HepG2 (cell line): Measurements from ENCODE around the gene SMG7. TPM values are rescaled to one million over a fixed set of nuclear protein-coding genes. Genes with fewer than 3 reads are reported as not detected.

Experiments used
- ATAC-seq: fragments of 200-7000 bp; cut with Tn5 transposase; 3 replicates; pipeline ENCODE4 v1.9.1; 2020; ENCODE audit warnings: mild to moderate bottlenecking, moderate library complexity
- BruUV-seq: library from RNA; stranded (reverse); fragments of 400-500 nt; replicated peaks from 2 replicates; lab custom pipeline; 2021; lab: Mats Ljungman, UMichigan
- CTCF ChIA-PET: fragments of 300-600 bp; formaldehyde crosslinking; extraction: SDS; loops from one replicate; lab custom pipeline; 2021; ENCODE audit warnings: low total read pairs, inconsistent platforms, low intra/inter-chr PET ratio; lab: Yijun Ruan, JAX
- POLR2A ChIA-PET: fragments of 350-600 bp; sonication (Branson Sonifier 250); formaldehyde crosslinking; loops from one replicate; lab custom pipeline; 2020; ENCODE audit warnings: antibody characterized with exemption, inconsistent platforms; lab: Yijun Ruan, JAX
- DNase-seq: peaks from one replicate; pipeline ENCODE4 v3.0.0-alpha.2; 2015; ENCODE audit warnings: low spot score
- FAIRE-seq: peaks from 3 replicates; lab custom pipeline; 2011; peaks lifted over from hg19 to GRCh38; lab: Jason Lieb, UNC
- H2AFZ ChIP-seq: one replicate; pipeline ENCODE4 v1.6.1; 2011; ENCODE audit warnings: low read length, inconsistent platforms
- H3K27ac ChIP-seq: fragments of 300-600 bp; 3 replicates; pipeline ENCODE4 v1.8.0; 2011; ENCODE audit warnings: mixed run types, mild to moderate bottlenecking, mixed read lengths, low read length, inconsistent platforms; ENCODE audit not compliant: insufficient read depth; ENCODE audit errors: extremely low read length
- H3K27me3 ChIP-seq, 2 experiments: fragments of 200-600 bp in 1 of 2; 2 replicates in 1 of 2; 3 replicates in 1 of 2; pipeline versions ENCODE4 v1.6.0 to v1.8.0; 2011; ENCODE audit warnings: low read length in 2 of 2, mild to moderate bottlenecking in 2 of 2, moderate library complexity in 2 of 2, inconsistent platforms in 1 of 2; ENCODE audit not compliant: insufficient read depth in 2 of 2, control insufficient read depth in 1 of 2
- H3K36me3 ChIP-seq, 2 experiments: fragments of 200-600 bp in 1 of 2; replicated peaks in 1 of 2; 2 replicates in 1 of 2; 3 replicates in 1 of 2; pipeline versions ENCODE4 v1.5.1 to v1.8.0; 2011; ENCODE audit warnings: low read length in 2 of 2, inconsistent platforms in 1 of 2; ENCODE audit not compliant: insufficient read depth in 2 of 2, control insufficient read depth in 1 of 2
- H3K4me1 ChIP-seq: 2 replicates; pipeline ENCODE4 v1.5.1; 2012; ENCODE audit warnings: low read length, inconsistent platforms; ENCODE audit not compliant: insufficient read depth
- H3K4me2 ChIP-seq: 2 replicates; pipeline ENCODE4 v1.6.0; 2011; ENCODE audit warnings: low read depth, low read length, inconsistent platforms
- H3K4me3 ChIP-seq, 3 experiments: fragments of 200-600 bp in 1 of 3; sonication (generic), shearing (Covaris generic) in 1 of 3; replicated peaks in 1 of 3; 2 replicates each; pipeline ENCODE4 v1.5.1; 2011 to 2016; ENCODE audit warnings: low read length in 3 of 3, inconsistent platforms in 2 of 3, low read depth in 2 of 3, mild to moderate bottlenecking in 2 of 3, control low read depth in 1 of 3, mixed read lengths in 1 of 3; ENCODE audit not compliant: insufficient read depth in 1 of 3
- H3K79me2 ChIP-seq: one replicate; pipeline ENCODE4 v1.6.1; 2011; ENCODE audit warnings: low read length, inconsistent platforms; ENCODE audit not compliant: insufficient read depth
- H3K9ac ChIP-seq: 2 replicates; pipeline ENCODE4 v1.6.0; 2011; ENCODE audit warnings: mild to moderate bottlenecking, low read depth, low read length, inconsistent platforms; ENCODE audit not compliant: insufficient read depth
- H3K9me3 ChIP-seq: 2 replicates; pipeline ENCODE4 v1.5.1; 2012; ENCODE audit warnings: mild to moderate bottlenecking, low read length
- H4K20me1 ChIP-seq: 2 replicates; pipeline ENCODE4 v1.6.0; 2011; ENCODE audit warnings: inconsistent platforms, mild to moderate bottlenecking, low read length, moderate library complexity; ENCODE audit not compliant: insufficient read depth
- GATAD1 ChIP-seq: IDR thresholded peaks from 2 replicates; pipeline ENCODE4 v1.6.1; 2016; ENCODE audit warnings: missing genetic modification reagents, missing compliant biosample characterization
- GLI4 ChIP-seq: sonication (generic); formaldehyde crosslinking; IDR thresholded peaks from 2 replicates; pipeline ENCODE4 v1.5.1; 2020; ENCODE audit warnings: missing genetic modification reagents, mild to moderate bottlenecking, moderate library complexity, borderline replicate concordance
- HMG20A ChIP-seq: IDR thresholded peaks from 2 replicates; pipeline ENCODE4 v1.6.1; 2016; ENCODE audit warnings: borderline replicate concordance
- HNRNPLL ChIP-seq: fragments of 200-400 bp; formaldehyde crosslinking; IDR thresholded peaks from 2 replicates; pipeline ENCODE4 v1.6.1; 2017; ENCODE audit warnings: mild to moderate bottlenecking, low read depth, low read length; ENCODE audit not compliant: poor library complexity, severe bottlenecking
- KDM6A ChIP-seq: IDR thresholded peaks from 2 replicates; pipeline ENCODE4 v1.6.1; 2016; ENCODE audit warnings: low read depth
- NR2C2 ChIP-seq: sonication (generic); formaldehyde crosslinking; IDR thresholded peaks from 2 replicates; pipeline ENCODE4 v1.4.0; 2020; ENCODE audit warnings: missing genetic modification reagents, mild to moderate bottlenecking, moderate library complexity, borderline replicate concordance
- RNF2 ChIP-seq: fragments of 450-650 bp; conservative IDR thresholded peaks from 2 replicates; pipeline ENCODE4 v1.6.1; 2016; ENCODE audit warnings: low read depth
- THYN1 ChIP-seq: sonication (generic); formaldehyde crosslinking; IDR thresholded peaks from 2 replicates; pipeline ENCODE4 v1.8.1; 2023; ENCODE audit warnings: low read depth, mild to moderate bottlenecking, moderate library complexity, missing genetic modification reagents, borderline replicate concordance
- ZNF292 ChIP-seq: sonication (generic); formaldehyde crosslinking; IDR thresholded peaks from 2 replicates; pipeline ENCODE4 v1.8.1; 2022; ENCODE audit warnings: mild to moderate bottlenecking, low read depth, missing genetic modification reagents, borderline replicate concordance
- WGBS: methylation state at CpG from one replicate; pipeline ENCODE4 v1.1.6; 2017; ENCODE audit warnings: low lambda C conversion rate; 5-methylcytosine and 5-hydroxymethylcytosine counted together
- in situ Hi-C: cut with HindIII; loops from 2 replicates; pipeline ENCODE4 v1.10.0; 2017; ENCODE audit warnings: low pct_unique_long_range_greater_than_20kb; ENCODE audit not compliant: extremely low pct_ligation_motif_present
- intact Hi-C: fragments of 100-400 bp; cut with micrococcal nuclease; formaldehyde crosslinking; loops from one replicate; pipeline ENCODE4 v1.10.0; 2022; ENCODE audit not compliant: unreplicated experiment
- polyA plus RNA-seq, 8 experiments: library from polyadenylated mRNA; depleted of rRNA in 3 of 8; stranded (reverse) in 7 of 8; unstranded in 1 of 8; fragments of >200 nt; fragmentation: Illumina TruSeq in 4 of 8; extraction: Trizol in 4 of 8; gene quantifications; 2 replicates each; pipeline versions ENCODE4 v1.2.1 to v1.2.3, GENCODE V29; 2011 to 2016; ENCODE audit warnings: low read depth in 4 of 8, missing spikeins in 1 of 8, mixed read lengths in 1 of 8; ENCODE audit not compliant: insufficient read depth in 1 of 8
- total RNA-seq, 5 experiments: library from RNA; depleted of rRNA; stranded (reverse); fragments of >200 nt; fragmentation: Illumina TruSeq; extraction: Trizol; gene quantifications; 2 replicates each; pipeline ENCODE4 v1.2.3, GENCODE V29; 2016; ENCODE audit warnings: low read depth in 1 of 5
- TF ChIP-seq, protein P1 (sequence below): sonication (generic); formaldehyde crosslinking; IDR thresholded peaks from 2 replicates; pipeline ENCODE4 v1.4.0; 2020; ENCODE audit warnings: missing genetic modification reagents
- TF ChIP-seq, protein P2 (sequence below): sonication (generic); formaldehyde crosslinking; IDR thresholded peaks from 2 replicates; pipeline ENCODE4 v1.5.0; 2020; ENCODE audit warnings: mild to moderate bottlenecking, missing genetic modification reagents
- TF ChIP-seq, protein P3 (sequence below): sonication (generic); formaldehyde crosslinking; IDR thresholded peaks from 2 replicates; pipeline ENCODE4 v1.8.0; 2022; ENCODE audit warnings: missing genetic modification reagents, mild to moderate bottlenecking, inconsistent platforms, borderline replicate concordance

Gene SMG7
- total and polyA plus RNA-seq, 2 of the 13 experiments (the other 11 are each of a cell fraction or from before 2014, with no cell fraction given), result 14.9 to 27.9 TPM

DNA sequence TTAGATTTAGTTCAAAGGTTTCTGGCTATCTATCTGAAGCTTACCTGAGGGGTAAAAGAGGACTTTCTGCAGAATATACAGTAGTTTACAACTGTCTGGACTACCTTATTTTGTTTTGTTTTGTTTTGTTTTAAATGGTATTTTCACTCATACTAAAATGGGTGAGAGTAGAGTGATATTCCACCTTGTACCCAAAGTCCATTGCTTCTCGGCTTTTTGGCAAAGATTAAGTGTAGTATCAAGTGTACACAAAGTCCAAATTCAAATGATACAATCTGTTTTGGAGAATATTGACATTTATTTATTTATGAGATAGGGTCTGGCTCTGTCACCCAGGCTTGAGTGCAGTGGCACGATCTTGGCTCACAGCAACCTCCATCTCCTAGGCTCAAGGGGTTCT, 11.7 kb upstream of the SMG7 start:
- POLR2A ChIA-PET, result no interaction called here
- Histone ChIP-seq H3K4me2 (no peak overlapping the region), H3K27me3 (no peaks in the 10 kb centered on the region), H3K79me2 (no peaks in the 10 kb centered on the region), H3K27ac (no peak overlapping the region), H3K9me3 (no peaks in the 10 kb centered on the region), H4K20me1 (no peaks in the 10 kb centered on the region), H3K4me1 (no peaks in the 10 kb centered on the region), H3K36me3 (no peaks in the 10 kb centered on the region), H3K4me3 (no peak overlapping the region), H2AFZ (no peak overlapping the region), H3K9ac (no peak overlapping the region)
- no peak for ATAC-seq
- FAIRE-seq, result no peak
- intact Hi-C loops, result no loop called here
- no TSS peak for BruUV-seq
- in situ Hi-C loops, result no loop called here
- CTCF ChIA-PET, result no interaction called here
- 17% methylated on average over 2 of the region's 2 CpGs for WGBS
- TF ChIP-seq THYN1 (CRISPR knock-in tag) (no peak), HNRNPLL (no peak), NR2C2 (CRISPR knock-in tag) (no peak)
- TF ChIP-seq, protein P1, sequence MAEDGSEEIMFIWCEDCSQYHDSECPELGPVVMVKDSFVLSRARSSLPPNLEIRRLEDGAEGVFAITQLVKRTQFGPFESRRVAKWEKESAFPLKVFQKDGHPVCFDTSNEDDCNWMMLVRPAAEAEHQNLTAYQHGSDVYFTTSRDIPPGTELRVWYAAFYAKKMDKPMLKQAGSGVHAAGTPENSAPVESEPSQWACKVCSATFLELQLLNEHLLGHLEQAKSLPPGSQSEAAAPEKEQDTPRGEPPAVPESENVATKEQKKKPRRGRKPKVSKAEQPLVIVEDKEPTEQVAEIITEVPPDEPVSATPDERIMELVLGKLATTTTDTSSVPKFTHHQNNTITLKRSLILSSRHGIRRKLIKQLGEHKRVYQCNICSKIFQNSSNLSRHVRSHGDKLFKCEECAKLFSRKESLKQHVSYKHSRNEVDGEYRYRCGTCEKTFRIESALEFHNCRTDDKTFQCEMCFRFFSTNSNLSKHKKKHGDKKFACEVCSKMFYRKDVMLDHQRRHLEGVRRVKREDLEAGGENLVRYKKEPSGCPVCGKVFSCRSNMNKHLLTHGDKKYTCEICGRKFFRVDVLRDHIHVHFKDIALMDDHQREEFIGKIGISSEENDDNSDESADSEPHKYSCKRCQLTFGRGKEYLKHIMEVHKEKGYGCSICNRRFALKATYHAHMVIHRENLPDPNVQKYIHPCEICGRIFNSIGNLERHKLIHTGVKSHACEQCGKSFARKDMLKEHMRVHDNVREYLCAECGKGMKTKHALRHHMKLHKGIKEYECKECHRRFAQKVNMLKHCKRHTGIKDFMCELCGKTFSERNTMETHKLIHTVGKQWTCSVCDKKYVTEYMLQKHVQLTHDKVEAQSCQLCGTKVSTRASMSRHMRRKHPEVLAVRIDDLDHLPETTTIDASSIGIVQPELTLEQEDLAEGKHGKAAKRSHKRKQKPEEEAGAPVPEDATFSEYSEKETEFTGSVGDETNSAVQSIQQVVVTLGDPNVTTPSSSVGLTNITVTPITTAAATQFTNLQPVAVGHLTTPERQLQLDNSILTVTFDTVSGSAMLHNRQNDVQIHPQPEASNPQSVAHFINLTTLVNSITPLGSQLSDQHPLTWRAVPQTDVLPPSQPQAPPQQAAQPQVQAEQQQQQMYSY, result no peak
- DNase-seq, result no peak

DNA sequence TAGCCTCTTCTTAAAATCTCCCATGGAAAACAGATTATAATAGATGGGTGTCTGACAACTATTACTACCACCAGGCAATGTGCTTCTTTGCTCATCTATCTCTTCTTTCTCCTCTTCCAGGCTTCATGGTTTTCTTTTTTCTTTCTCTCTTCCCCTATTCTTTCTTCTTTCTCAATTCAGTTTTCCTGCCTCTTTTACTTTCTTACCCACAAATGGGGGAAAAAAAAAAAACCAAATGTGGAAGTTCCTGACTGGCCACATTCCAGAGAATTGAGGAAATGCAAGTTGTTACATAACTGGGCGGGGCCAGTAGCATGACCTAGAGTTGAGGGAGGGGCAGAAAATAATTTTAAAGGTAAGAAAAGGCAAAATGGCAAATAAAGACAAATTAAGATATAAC, 10.9 kb upstream of the SMG7 start:
- FAIRE-seq (no peak), DNase-seq (no peak), ATAC-seq (no peak)
- 74% methylated on average over 1 of the region's 1 CpG for WGBS
- H3K27ac ChIP-seq, result no peak overlapping the region
- in situ Hi-C loops (no loop called here), intact Hi-C loops (no loop called here)
- no peaks in the 10 kb centered on the region for H3K27me3 ChIP-seq
- H3K4me2 ChIP-seq, result no peak overlapping the region
- TF ChIP-seq GLI4 (CRISPR knock-in tag) (no peak), GATAD1 (no peak), RNF2 (no peak), KDM6A (CRISPR knock-in tag) (no peak), HMG20A (CRISPR knock-in tag) (no peak), ZNF292 (CRISPR knock-in tag) (no peak)
- TF ChIP-seq, protein P2, sequence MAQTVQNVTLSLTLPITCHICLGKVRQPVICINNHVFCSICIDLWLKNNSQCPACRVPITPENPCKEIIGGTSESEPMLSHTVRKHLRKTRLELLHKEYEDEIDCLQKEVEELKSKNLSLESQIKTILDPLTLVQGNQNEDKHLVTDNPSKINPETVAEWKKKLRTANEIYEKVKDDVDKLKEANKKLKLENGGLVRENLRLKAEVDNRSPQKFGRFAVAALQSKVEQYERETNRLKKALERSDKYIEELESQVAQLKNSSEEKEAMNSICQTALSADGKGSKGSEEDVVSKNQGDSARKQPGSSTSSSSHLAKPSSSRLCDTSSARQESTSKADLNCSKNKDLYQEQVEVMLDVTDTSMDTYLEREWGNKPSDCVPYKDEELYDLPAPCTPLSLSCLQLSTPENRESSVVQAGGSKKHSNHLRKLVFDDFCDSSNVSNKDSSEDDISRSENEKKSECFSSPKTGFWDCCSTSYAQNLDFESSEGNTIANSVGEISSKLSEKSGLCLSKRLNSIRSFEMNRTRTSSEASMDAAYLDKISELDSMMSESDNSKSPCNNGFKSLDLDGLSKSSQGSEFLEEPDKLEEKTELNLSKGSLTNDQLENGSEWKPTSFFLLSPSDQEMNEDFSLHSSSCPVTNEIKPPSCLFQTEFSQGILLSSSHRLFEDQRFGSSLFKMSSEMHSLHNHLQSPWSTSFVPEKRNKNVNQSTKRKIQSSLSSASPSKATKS (CRISPR knock-in tag), result no peak
- TF ChIP-seq, protein P3, sequence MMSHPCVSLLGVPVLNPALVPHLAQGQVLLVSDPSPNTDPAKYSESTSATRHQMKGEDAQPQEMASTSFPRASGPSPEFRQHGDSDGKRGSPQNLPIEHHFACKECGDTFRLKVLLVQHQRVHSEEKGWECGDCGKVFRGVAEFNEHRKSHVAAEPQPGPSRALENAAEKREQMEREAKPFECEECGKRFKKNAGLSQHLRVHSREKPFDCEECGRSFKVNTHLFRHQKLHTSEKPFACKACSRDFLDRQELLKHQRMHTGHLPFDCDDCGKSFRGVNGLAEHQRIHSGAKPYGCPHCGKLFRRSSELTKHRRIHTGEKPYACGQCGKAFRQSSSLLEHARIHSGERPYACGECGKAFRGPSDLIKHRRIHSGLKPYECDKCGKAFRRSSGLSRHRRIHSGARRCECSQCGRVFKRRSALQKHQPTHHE (CRISPR knock-in tag), result no peak
- no peak overlapping the region for H3K9ac ChIP-seq
- ChIA-PET POLR2A (no interaction called here), CTCF (no interaction called here)
- H3K79me2 ChIP-seq, result no peaks in the 10 kb centered on the region
- no peaks in the 10 kb centered on the region for H3K9me3 ChIP-seq
- no peak overlapping the region for H3K4me3 ChIP-seq
- no peak overlapping the region for H2AFZ ChIP-seq
- BruUV-seq, result no TSS peak
- no peaks in the 10 kb centered on the region for H4K20me1 ChIP-seq
- H3K36me3 ChIP-seq, result no peaks in the 10 kb centered on the region
- H3K4me1 ChIP-seq, result no peaks in the 10 kb centered on the region
